SK-N-MC (cell line): ENCODE measurements around the gene DNAH5.

Experiments used
- EZH2 ChIP-seq: fragments of 200-600 bp; sonication (generic); IDR thresholded peaks from one replicate; pipeline ENCODE4 v1.6.1; 2017; ENCODE audit warnings: antibody characterized with exemption
- POLR2AphosphoS5 ChIP-seq: IDR thresholded peaks from 2 replicates; pipeline ENCODE4 v1.6.1; 2012; ENCODE audit warnings: mild to moderate bottlenecking, low read depth, low read length, borderline replicate concordance

DNA sequence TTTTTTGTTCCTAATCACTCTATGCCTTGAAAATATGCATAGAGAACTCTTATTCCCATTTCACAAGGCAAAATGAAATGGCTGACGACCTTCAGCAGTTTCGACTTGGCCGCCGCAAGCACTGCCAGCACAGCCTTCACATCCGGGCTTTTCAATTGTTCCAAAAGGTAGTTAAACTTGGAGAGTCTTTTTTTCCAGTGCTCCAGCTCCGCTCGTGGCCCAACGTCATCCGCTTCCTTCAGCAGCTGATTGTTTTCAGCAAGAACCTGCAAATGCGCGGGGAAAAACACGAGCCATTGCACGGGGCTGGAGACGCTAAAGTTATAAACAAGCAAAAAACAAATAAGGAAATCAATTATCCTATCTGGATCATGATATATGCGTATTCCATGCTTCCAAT lies 25.4 kb downstream of the DNAH5 start:
- TF ChIP-seq POLR2AphosphoS5 = no peak
- TF ChIP-seq EZH2 = no peak
